ENCODE results near the gene GOLGB1.
"Not testable (repeated sequence)": the region's sequence is repeated elsewhere in the genome, so short reads cannot be mapped to it uniquely, and the experiment has no call there.

DNA sequence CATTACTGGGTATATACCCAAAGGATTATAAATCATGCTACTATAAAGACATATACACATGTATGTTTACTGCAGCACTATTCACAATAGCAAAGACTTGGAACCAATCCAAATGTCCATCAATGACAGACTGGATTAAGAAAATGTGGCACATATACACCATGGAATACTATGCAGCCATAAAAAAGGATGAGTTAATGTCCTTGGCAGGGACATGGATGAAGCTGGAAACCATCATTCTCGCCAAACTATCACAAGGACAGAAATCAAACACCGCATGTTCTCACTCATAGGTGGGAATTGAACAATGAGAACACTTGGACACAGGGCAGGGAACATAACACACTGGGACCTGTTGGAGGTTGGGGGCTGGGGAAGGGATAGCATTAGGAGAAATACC, 6.4 kb downstream of the GOLGB1 start:
- TF ChIP-seq, protein P1, sequence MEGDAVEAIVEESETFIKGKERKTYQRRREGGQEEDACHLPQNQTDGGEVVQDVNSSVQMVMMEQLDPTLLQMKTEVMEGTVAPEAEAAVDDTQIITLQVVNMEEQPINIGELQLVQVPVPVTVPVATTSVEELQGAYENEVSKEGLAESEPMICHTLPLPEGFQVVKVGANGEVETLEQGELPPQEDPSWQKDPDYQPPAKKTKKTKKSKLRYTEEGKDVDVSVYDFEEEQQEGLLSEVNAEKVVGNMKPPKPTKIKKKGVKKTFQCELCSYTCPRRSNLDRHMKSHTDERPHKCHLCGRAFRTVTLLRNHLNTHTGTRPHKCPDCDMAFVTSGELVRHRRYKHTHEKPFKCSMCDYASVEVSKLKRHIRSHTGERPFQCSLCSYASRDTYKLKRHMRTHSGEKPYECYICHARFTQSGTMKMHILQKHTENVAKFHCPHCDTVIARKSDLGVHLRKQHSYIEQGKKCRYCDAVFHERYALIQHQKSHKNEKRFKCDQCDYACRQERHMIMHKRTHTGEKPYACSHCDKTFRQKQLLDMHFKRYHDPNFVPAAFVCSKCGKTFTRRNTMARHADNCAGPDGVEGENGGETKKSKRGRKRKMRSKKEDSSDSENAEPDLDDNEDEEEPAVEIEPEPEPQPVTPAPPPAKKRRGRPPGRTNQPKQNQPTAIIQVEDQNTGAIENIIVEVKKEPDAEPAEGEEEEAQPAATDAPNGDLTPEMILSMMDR (IDR thresholded peaks at IDR 0.05) = not testable (repeated sequence)
- TF ChIP-seq EP300 (IDR thresholded peaks at IDR 0.05) = not testable (repeated sequence)
